ENCODE data around the gene EEF2K. TPM values are rescaled to one million over a fixed set of nuclear protein-coding genes. Genes with fewer than 3 reads are reported as not detected.
A peak's percentile ranks its signal among the peaks of the same experiment; 100 is the strongest.

EEF2K gene
- total RNA-seq, 1 experiment from 2014 or later = 15.9 TPM

DNA sequence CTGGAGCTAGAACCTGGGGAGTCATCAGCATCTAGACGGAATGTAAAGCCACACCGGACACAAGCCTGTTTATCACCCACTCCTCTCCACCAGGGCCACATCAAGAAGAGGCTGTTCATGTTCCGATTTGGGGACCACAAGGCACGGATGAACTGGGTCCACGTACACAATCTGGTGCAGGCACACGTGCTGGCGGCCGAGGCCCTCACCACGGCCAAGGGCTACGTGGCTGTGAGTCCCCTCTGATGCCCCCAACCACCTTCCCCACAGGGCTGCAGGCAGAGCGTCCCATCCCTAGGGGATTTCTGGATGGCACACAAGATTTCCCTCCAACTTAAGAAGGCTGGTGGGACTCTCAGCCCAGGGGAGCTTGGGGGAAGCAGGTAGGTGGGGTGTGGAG, 24.7 kb upstream of the EEF2K start:
- CTCF ChIA-PET = interaction anchor here (0.6 kb wide), 2 partner anchors 203 to 525 kb away, joined by 3 to 6 read pairs; no protein-coding TSS in a partner anchor
- intact Hi-C loops (cut with micrococcal nuclease) = no loop called here
- H3K27ac Mint-ChIP-seq (ENCODE audit: low read depth, unreplicated experiment) = no peak overlapping the region

DNA sequence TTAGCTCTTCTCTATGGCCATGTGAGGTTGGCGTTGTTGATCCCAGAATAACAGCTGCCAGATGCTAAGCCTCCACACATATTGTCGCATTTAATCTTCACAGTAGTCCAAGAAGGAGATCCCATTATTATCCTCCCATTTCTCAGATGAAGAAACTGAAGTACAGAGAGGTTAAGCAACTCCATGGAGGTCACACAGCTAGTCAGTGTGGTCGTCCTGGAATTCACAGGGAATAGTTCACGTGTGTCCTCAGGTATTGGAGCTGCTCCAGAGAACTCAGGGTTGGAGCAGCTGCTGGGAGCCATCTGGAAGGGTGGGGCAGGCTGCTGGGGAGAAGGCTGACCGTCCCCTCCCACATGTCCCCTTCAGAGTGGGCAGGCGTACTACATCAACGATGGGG, 24.2 kb upstream of the EEF2K start:
- Mint-ChIP-seq H3K9me3 (ENCODE audit: unreplicated experiment) (no peaks in the 10 kb centered on the region), H3K27ac (ENCODE audit: low read depth, unreplicated experiment) (no peak overlapping the region), H3K36me3 (ENCODE audit: insufficient read depth, unreplicated experiment) (no peaks in the 10 kb centered on the region), H3K27me3 (ENCODE audit: insufficient read depth, unreplicated experiment) (peaks cover 30% of the 10 kb centered on the region), H3K4me1 (ENCODE audit: insufficient read depth, unreplicated experiment) (no peaks in the 10 kb centered on the region), H3K4me3 (ENCODE audit: unreplicated experiment) (no peak overlapping the region)
- no TSS peak for BruUV-seq (replicated peaks)
- no peak for DNase-seq (ENCODE audit: unreplicated experiment)
- intact Hi-C loops (cut with micrococcal nuclease) = no loop called here
- ChIA-PET CTCF (interaction anchor here (0.6 to 0.7 kb wide), 3 partner anchors 171 to 525 kb away, joined by 3 to 6 read pairs (median 3); no protein-coding TSS in a partner anchor), POLR2A (no interaction called here)
- TF ChIP-seq, protein P1, sequence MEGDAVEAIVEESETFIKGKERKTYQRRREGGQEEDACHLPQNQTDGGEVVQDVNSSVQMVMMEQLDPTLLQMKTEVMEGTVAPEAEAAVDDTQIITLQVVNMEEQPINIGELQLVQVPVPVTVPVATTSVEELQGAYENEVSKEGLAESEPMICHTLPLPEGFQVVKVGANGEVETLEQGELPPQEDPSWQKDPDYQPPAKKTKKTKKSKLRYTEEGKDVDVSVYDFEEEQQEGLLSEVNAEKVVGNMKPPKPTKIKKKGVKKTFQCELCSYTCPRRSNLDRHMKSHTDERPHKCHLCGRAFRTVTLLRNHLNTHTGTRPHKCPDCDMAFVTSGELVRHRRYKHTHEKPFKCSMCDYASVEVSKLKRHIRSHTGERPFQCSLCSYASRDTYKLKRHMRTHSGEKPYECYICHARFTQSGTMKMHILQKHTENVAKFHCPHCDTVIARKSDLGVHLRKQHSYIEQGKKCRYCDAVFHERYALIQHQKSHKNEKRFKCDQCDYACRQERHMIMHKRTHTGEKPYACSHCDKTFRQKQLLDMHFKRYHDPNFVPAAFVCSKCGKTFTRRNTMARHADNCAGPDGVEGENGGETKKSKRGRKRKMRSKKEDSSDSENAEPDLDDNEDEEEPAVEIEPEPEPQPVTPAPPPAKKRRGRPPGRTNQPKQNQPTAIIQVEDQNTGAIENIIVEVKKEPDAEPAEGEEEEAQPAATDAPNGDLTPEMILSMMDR (IDR thresholded peaks at IDR 0.05; ENCODE audit: unreplicated experiment) = no peak

More for the DNA sequence above, 24.7 kb upstream of the EEF2K start:
- Mint-ChIP-seq H3K9me3 (ENCODE audit: unreplicated experiment) (no peaks in the 10 kb centered on the region), H3K4me1 (ENCODE audit: insufficient read depth, unreplicated experiment) (no peaks in the 10 kb centered on the region), H3K27me3 (ENCODE audit: insufficient read depth, unreplicated experiment) (peaks cover 30% of the 10 kb centered on the region), H3K4me3 (ENCODE audit: unreplicated experiment) (no peak overlapping the region), H3K36me3 (ENCODE audit: insufficient read depth, unreplicated experiment) (no peaks in the 10 kb centered on the region)
- POLR2A ChIA-PET = no interaction called here
- BruUV-seq (replicated peaks) = no TSS peak
- TF ChIP-seq, protein P1 (IDR thresholded peaks at IDR 0.05; ENCODE audit: unreplicated experiment) = no peak
- no peak for DNase-seq (ENCODE audit: unreplicated experiment)

DNA sequence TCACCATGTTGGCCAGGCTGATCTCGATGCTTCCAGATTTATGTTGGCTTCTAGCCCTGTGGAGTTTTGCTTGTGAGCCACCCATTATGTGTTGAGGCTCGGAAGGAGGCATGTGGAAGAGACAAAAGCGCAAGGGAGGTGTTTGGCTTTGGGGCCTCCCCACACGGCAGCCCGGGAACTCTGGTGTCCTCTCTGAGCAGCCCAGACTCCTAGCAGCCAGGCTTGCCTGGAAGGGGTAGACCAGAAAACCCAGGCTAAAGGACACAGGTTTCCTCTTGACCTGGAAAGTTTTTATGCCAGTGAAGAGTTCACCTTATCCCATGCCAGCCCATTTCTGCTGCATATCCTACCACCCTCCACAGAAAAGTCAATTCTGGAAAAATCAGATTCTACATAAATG, 22.7 kb upstream of the EEF2K start:
- H3K4me3 Mint-ChIP-seq (ENCODE audit: unreplicated experiment) = no peak overlapping the region
- no peaks in the 10 kb centered on the region for H3K36me3 Mint-ChIP-seq (ENCODE audit: insufficient read depth, unreplicated experiment)
- no TSS peak for BruUV-seq (replicated peaks)
- CTCF ChIA-PET = interaction anchor here (0.6 to 0.7 kb wide), 2 partner anchors 118 to 174 kb away, joined by 3 read pairs; no protein-coding TSS in a partner anchor
- TF ChIP-seq, protein P1 (IDR thresholded peaks at IDR 0.05; ENCODE audit: unreplicated experiment) = no peak
- peaks cover 26% of the 10 kb centered on the region for H3K27me3 Mint-ChIP-seq (ENCODE audit: insufficient read depth, unreplicated experiment)
- intact Hi-C loops (cut with micrococcal nuclease) = no loop called here
- no peak for DNase-seq (ENCODE audit: unreplicated experiment)
- no peak overlapping the region for H3K27ac Mint-ChIP-seq (ENCODE audit: low read depth, unreplicated experiment)
- peaks cover 4% of the 10 kb centered on the region for H3K4me1 Mint-ChIP-seq (ENCODE audit: insufficient read depth, unreplicated experiment)
- no peaks in the 10 kb centered on the region for H3K9me3 Mint-ChIP-seq (ENCODE audit: unreplicated experiment)
- POLR2A ChIA-PET = no interaction called here

DNA sequence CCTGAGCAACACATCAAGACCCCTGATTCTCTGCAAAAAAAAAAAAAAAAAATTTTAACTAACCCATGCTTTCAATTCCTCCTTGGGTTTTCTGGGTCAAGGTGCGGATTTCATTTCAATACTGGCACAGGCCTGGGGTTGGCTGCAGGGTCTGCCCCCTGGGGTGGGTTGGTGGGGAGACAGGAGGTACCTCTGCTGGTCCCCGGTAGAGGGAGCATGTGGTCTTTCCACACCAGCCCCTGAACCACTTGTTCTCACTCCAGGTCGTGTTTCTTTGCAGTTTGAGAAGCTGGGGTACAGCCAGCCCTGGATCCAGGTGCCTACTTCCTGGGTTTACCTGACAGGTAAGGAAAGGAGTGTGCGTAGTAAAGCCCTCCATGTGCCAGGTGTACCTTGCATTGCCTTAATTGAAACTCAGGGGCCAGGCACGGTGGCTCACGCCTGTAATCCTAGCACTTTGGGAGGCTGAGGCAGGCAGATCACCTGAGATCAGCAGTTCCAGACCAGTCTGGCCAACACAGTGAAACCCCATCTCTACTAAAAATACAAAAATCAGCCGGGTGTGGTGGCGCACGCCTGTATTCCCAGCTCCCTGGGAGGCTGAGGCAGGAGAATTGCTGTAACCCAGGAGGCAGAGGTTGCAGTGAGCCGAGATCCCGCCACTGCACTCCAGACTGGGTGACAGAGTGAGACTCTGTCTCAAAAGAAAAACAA, 22.0 kb upstream of the EEF2K start:
- CTCF ChIA-PET = interaction anchor here (0.7 to 1.2 kb wide), 3 partner anchors 117 to 208 kb away, joined by 3 to 5 read pairs (median 3); no protein-coding TSS in a partner anchor
- no peak overlapping the region for H3K4me3 Mint-ChIP-seq (ENCODE audit: unreplicated experiment)
- no peaks in the 10 kb centered on the region for H3K36me3 Mint-ChIP-seq (ENCODE audit: insufficient read depth, unreplicated experiment)
- no peaks in the 10 kb centered on the region for H3K9me3 Mint-ChIP-seq (ENCODE audit: unreplicated experiment)
- H3K27me3 Mint-ChIP-seq (ENCODE audit: insufficient read depth, unreplicated experiment) = peaks cover 19% of the 10 kb centered on the region
- TF ChIP-seq, protein P1 (IDR thresholded peaks at IDR 0.05; ENCODE audit: unreplicated experiment) = peak; percentile 17
- BruUV-seq (replicated peaks) = no TSS peak
- no peak for DNase-seq (ENCODE audit: unreplicated experiment)
- peaks cover 10% of the 10 kb centered on the region for H3K4me1 Mint-ChIP-seq (ENCODE audit: insufficient read depth, unreplicated experiment)
- intact Hi-C loops (cut with micrococcal nuclease) = no loop called here
- POLR2A ChIA-PET = interaction anchor here (0.9 kb wide), 1 partner anchor 49 kb away, joined by 4 read pairs; no protein-coding TSS in a partner anchor
- H3K27ac Mint-ChIP-seq (ENCODE audit: low read depth, unreplicated experiment) = no peak overlapping the region

Measured in MCF 10A (cell line).